Activated T-cell treated with anti-CD3 and anti-CD28 coated beads for 1 hour (primary cell): ENCODE measurements around the gene DEFB131A.
"Not testable (repeated sequence)": the region's sequence is repeated elsewhere in the genome, so short reads cannot be mapped to it uniquely, and the experiment has no call there.

Experiments used
- DNase-seq: peaks from one replicate; pipeline ENCODE4 v3.0.0-alpha.2; 2020; ENCODE audit warnings: low read depth

Gene DEFB131A

DNA sequence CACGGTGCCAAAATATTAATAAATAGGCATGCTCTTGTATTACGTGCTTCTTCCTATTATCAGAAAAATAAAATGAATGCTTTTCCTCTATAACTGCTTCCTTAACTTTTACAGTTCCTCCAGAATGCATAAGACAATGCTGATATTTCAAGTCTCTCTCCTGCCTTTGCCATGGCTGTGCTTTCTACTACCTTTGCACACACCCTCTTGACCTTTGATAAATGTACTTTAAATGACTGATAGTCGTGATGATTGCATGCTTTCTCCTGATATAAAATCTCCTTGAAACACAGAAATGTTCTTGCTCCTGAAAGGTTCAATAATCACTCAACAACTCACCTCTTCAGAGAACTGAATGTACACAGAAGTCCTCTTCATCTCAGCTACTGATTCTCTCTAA lies at the start of gene DEFB131A:
Gene DEFB131A (plus strand): TSS at position 301 of the 400 bp plus-strand sequence. CDS start 120 bp downstream, outside the sequence.
- not testable (repeated sequence) for DNase-seq

- not testable (repeated sequence) for DNase-seq
These were observed 38.4 kb upstream of the DEFB131A start for GRCh38 chr4:9405774-9406173.

GRCh38 chr4:9406491-9406890 lies 37.7 kb upstream of the DEFB131A start:
- not testable (repeated sequence) for DNase-seq

GRCh38 chr4:9409793-9410192 lies 34.4 kb upstream of the DEFB131A start:
- no peak for DNase-seq

GRCh38 chr4:9421884-9422455 lies 22.2 kb upstream of the DEFB131A start:
- not testable (repeated sequence) for DNase-seq

DNA sequence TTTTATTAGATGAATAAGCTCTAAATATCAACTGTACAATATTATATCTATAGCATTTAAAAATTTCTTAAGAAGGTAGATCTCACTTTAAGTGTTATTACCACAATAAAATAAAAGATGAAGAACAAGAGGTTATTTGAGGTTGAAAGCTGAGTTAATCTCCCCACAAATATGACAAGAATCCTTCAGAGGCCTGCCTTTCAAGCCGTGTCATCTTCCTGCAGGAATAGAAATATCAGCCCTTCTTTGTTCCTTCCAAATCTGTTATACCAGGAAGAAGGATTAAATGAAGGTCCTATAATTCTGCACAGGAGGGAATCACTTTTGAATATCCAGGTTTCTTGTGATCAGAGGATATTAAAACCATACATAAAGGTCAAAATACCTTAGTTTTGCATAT lies 18.3 kb upstream of the DEFB131A start:
- DNase-seq: not testable (repeated sequence)

- not testable (repeated sequence) for DNase-seq
These were observed 14.2 kb upstream of the DEFB131A start for GRCh38 chr4:9430061-9430460.

DNA sequence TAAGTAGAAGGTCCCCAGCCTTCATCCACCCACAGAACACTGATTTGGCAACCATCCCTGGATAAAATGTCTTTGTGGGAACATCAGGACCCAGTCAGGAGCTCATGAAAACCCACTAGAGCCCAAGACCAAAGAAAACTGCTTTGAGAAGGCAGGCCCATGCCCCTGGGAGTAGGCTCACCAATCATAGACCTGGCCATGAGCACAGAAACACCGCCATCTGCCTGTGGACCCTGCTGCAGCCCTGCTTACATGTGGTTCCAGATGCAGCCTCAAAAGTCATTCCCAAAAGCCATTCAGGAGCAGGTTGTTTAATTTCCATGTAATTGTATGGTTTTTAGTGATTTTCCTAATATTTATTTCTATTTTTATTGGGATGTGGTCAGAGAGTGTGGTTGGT lies 10.9 kb upstream of the DEFB131A start:
- not testable (repeated sequence) for DNase-seq

DNA sequence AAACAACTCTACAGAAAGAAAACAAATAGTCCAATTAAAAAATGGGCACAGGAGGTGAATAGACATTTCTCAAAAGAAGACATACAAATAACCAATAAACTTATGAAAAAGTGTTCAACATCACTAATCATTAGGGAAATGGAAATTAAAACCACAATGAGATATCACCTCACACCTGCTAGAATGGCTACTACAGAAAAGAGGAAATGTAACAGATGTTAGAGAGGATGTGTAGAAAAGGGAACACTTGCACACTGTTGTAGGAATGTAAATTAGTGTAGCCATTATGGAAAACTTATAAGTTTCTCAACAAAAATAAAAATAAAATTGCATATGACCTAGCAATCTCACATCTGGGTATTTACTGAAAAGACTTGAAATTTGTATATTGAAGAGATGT lies 7.5 kb upstream of the DEFB131A start:
- not testable (repeated sequence) for DNase-seq

DNA sequence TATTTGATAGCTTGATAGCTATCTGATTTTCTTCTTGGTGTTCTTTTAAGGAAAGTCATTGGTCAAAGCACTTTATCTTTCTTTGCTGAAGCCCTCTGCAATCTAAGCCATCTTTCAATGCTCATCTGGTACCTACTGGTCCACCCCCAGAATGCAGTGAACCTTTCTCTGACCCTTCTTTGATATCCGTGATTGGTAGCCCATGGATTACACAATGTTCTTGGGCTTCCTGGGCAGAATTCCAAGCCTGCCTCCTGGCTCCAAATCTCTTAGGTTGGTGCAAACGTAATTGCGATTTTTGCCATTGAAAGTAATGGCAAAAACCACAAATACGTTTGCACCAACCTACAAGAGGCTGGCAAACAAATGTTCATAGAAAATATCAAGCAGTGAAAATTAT lies 1.9 kb upstream of the DEFB131A start:
- not testable (repeated sequence) for DNase-seq

GRCh38 chr4:9444681-9445080 lies 467 bp downstream of the DEFB131A start:
- DNase-seq: not testable (repeated sequence)

DNA sequence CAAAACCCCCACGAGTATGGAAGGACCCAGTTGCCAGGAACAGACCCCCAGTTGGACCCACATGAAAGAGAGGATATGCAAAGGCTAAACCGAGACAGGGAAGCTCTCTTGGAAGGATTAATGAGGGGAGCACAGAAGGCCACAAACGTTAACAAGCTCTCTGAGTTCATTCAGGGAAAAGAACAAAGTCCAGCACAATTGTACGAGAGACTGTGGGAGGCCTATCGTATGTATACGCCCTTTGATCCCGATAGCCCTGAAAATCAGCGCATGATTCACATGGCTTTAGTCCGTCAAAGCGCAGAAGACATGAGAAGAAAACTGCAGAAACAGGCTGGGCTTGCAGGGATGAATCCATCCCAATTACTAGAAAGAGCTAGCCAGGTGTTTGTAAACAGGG lies 8.0 kb downstream of the DEFB131A start:
- not testable (repeated sequence) for DNase-seq

GRCh38 chr4:9454284-9454683 lies 10.1 kb downstream of the DEFB131A start:
- not testable (repeated sequence) for DNase-seq

DNA sequence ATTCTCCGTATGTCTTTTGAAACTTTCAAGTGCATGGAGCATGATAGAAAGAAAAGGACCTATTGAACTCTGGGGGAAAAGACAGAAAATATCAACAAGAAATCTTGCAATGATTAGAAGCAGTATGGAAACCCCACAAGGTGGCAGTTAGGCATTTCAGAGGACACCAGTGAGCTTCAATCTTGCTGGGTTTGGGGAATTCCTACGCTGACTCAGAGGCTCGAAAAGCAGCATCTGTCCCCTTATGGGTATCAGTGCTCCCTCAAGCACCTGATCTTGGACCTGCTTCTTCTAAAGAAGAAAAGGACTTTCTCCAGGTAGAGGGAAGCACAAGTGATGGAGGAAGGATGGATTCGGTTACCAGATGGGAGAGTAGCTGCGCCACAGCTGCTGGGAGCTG lies 10.8 kb downstream of the DEFB131A start:
- not testable (repeated sequence) for DNase-seq

DNA sequence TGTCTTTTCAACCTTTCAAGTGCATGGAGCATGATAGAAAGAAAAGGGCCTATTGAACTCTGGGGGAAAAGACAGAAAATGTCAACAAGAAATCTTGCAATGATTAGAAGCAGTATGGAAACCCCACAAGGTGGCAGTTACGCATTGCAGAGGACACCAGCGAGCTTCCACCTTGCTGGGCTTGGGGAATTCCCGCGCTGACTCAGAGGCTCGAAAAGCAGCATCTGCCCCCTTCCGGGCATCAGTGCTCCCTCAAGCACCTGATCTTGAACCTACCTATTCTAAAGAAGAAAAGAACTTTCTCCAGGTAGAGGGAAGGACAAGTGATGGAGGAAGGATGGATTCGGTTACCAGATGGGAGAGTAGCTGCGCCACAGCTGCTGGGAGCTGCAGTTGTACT lies 35.3 kb downstream of the DEFB131A start:
- DNase-seq: not testable (repeated sequence)

DNA sequence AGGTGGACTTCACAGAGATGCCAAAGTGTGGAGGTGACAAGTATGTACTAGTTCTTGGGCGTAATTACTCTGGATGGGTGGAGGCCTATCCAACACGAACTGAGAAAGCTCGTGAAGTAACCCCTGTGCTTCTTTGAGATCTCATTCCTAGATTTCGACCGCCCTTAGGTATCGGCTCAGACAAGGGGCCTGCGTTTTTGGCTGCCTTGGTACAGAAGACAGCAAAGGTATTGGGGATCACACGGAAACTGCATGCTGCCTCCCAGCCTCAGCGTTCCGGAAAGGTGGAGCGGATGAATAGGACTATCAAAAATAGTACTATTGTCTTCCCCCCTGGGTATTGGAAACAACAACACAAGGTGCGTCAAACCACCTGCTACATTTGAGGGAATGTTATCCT lies 35.9 kb downstream of the DEFB131A start:
- not testable (repeated sequence) for DNase-seq

DNA sequence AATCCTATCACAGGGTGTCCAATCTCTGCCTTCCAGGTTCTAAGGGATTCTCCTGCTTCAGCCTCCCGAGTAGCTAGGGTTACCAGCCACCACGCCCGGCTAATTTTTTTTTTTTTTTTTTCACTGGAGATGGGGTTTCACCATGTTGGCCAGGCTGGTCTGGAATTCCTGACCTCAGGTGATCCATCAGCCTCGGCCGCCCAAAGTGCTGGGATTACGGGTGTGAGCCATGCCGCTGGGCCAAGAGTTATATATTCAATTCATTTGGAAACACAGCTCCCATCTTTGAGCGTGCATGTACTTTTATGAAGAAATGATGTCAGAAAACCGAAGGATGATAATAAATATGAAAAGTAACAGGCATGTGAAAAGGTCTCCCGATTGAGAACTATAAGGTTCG lies 38.7 kb downstream of the DEFB131A start:
- DNase-seq: not testable (repeated sequence)

GRCh38 chr4:9483682-9484081 lies 39.5 kb downstream of the DEFB131A start:
- DNase-seq: not testable (repeated sequence)

DNA sequence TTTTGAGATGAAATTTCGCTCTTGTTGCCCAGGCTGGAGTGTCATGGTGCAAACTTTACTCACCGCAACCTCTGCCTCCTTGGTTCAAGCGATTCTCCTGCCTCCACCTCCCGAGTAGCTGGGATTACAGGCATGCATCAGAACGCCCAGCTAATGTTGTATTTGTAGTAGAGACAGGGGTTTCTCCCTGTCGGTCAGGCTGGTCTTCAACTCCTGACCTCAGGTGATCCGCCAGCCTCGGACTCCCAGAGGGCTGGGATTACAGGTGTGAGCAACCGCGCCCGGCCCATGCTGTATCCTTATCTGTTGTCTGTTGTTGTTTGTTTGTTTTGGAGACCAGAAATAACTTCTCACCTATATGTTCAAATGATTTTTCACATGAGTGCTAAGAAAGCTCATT lies 42.7 kb downstream of the DEFB131A start:
- not testable (repeated sequence) for DNase-seq

GRCh38 chr4:9488796-9489195 lies 44.6 kb downstream of the DEFB131A start:
- DNase-seq: not testable (repeated sequence)

GRCh38 chr4:9490496-9490895 lies 46.3 kb downstream of the DEFB131A start:
- DNase-seq: not testable (repeated sequence)

GRCh38 chr4:9490986-9491385 lies 46.8 kb downstream of the DEFB131A start:
- not testable (repeated sequence) for DNase-seq

- not testable (repeated sequence) for DNase-seq
These were observed 49.4 kb downstream of the DEFB131A start for GRCh38 chr4:9493589-9493988.
